GM12878 (cell line): ENCODE measurements around the gene HUS1B. TPM values are rescaled to one million over a fixed set of nuclear protein-coding genes. Genes with fewer than 3 reads are reported as not detected.

Source experiments
- ATAC-seq: fragments of 200-7000 bp; cut with Tn5 transposase; 3 replicates; pipeline ENCODE4 v1.9.1; 2020; ENCODE audit warnings: mild to moderate bottlenecking, moderate library complexity
- BruUV-seq: library from RNA; stranded (reverse); fragments of 400-500 nt; replicated peaks from 2 replicates; lab custom pipeline; 2021; lab: Mats Ljungman, UMichigan
- CTCF ChIA-PET: fragments of 300-600 bp; sonication (Branson Sonifier 250); formaldehyde crosslinking; extraction: SDS; loops from one replicate; lab custom pipeline; 2021; ENCODE audit warnings: inconsistent platforms; lab: Yijun Ruan, JAX
- POLR2A ChIA-PET: fragments of 350-600 bp; formaldehyde crosslinking; extraction: SDS; loops from one replicate; lab custom pipeline; 2021; ENCODE audit warnings: inconsistent platforms; lab: Charles Lee
- RAD21 ChIA-PET: fragments of 300-600 bp; sonication (Branson Sonifier 250); formaldehyde crosslinking; loops from one replicate; lab custom pipeline; 2023; ENCODE audit warnings: antibody characterized with exemption; ENCODE audit not compliant: unreplicated experiment; lab: Charles Lee
- SMC1A ChIA-PET: fragments of 300-600 bp; sonication (Branson Sonifier 250); formaldehyde crosslinking; loops from one replicate; lab custom pipeline; 2023; ENCODE audit not compliant: unreplicated experiment, uncharacterized antibody; lab: Charles Lee
- DNase-seq: peaks from one replicate; pipeline ENCODE4 v3.0.0-alpha.2; 2011; ENCODE audit warnings: low read depth, low spot score
- FAIRE-seq: peaks from 3 replicates; lab custom pipeline; 2011; peaks lifted over from hg19 to GRCh38; lab: Jason Lieb, UNC
- H2AFZ ChIP-seq: 2 replicates; pipeline ENCODE4 v1.6.0; 2011; ENCODE audit warnings: low read depth, low read length, control low read depth; ENCODE audit not compliant: control insufficient read depth
- H3K27ac ChIP-seq: 2 replicates; pipeline ENCODE4 v1.5.1; 2011; ENCODE audit warnings: control low read depth; ENCODE audit not compliant: control insufficient read depth, insufficient read depth
- H3K27me3 ChIP-seq, 2 experiments: replicated peaks in 1 of 2; 2 replicates each; pipeline versions ENCODE4 v1.6.0 to v1.6.1; 2011; ENCODE audit warnings: low read length in 1 of 2; ENCODE audit not compliant: control insufficient read depth in 2 of 2, insufficient read depth in 2 of 2
- H3K36me3 ChIP-seq, 2 experiments: 2 replicates each; pipeline ENCODE4 v1.5.1; 2011; ENCODE audit warnings: low read length in 1 of 2; ENCODE audit not compliant: control insufficient read depth in 2 of 2, insufficient read depth in 2 of 2
- H3K4me1 ChIP-seq: 2 replicates; pipeline ENCODE4 v1.6.1; 2011; ENCODE audit warnings: mild to moderate bottlenecking, low read length, moderate library complexity, mixed read lengths; ENCODE audit not compliant: control insufficient read depth, insufficient read depth
- H3K4me2 ChIP-seq: 2 replicates; pipeline ENCODE4 v1.6.0; 2011; ENCODE audit warnings: control low read depth; ENCODE audit not compliant: control insufficient read depth, insufficient read depth
- H3K4me3 ChIP-seq: fragments of 200-600 bp; sonication (generic); 2 replicates; pipeline ENCODE4 v1.5.1; 2016
- H3K79me2 ChIP-seq: 2 replicates; pipeline ENCODE4 v1.6.0; 2011; ENCODE audit warnings: low read length; ENCODE audit not compliant: control insufficient read depth, insufficient read depth
- H3K9ac ChIP-seq: 2 replicates; pipeline ENCODE4 v1.8.0; 2011; ENCODE audit warnings: low read length, control low read depth, mixed read lengths; ENCODE audit not compliant: control insufficient read depth, insufficient read depth
- H3K9me3 ChIP-seq: replicated peaks from 3 replicates; pipeline ENCODE4 v1.5.1; 2011; ENCODE audit warnings: mild to moderate bottlenecking, low read length; ENCODE audit not compliant: control insufficient read depth, insufficient read depth
- H4K20me1 ChIP-seq: 2 replicates; pipeline ENCODE4 v1.6.0; 2011; ENCODE audit not compliant: control insufficient read depth, insufficient read depth
- BCL11A ChIP-seq: IDR thresholded peaks from 2 replicates; pipeline ENCODE4 v1.6.1; 2011; ENCODE audit warnings: low read depth, low read length
- IKZF2 ChIP-seq, 2 experiments: fragments of 450-650 bp; IDR thresholded peaks; 2 replicates each; pipeline ENCODE4 v1.6.1; 2017; ENCODE audit warnings: mild to moderate bottlenecking in 2 of 2, moderate library complexity in 2 of 2
- MLLT1 ChIP-seq: fragments of 450-650 bp; IDR thresholded peaks from 2 replicates; pipeline ENCODE4 v1.6.1; 2016; ENCODE audit warnings: mild to moderate bottlenecking
- NKRF ChIP-seq: fragments of 450-650 bp; conservative IDR thresholded peaks from 2 replicates; pipeline ENCODE4 v1.6.1; 2017; ENCODE audit warnings: mild to moderate bottlenecking, moderate library complexity
- PRDM15 ChIP-seq: fragments of 450-650 bp; formaldehyde crosslinking; IDR thresholded peaks from 2 replicates; pipeline ENCODE4 v1.4.0; 2020; ENCODE audit warnings: mild to moderate bottlenecking, moderate library complexity
- SMAD5 ChIP-seq: IDR thresholded peaks from 2 replicates; pipeline ENCODE4 v1.6.1; 2016; ENCODE audit warnings: antibody characterized with exemption, low read depth
- TAF1 ChIP-seq: IDR thresholded peaks from 2 replicates; pipeline ENCODE4 v1.6.1; 2011; ENCODE audit warnings: mild to moderate bottlenecking, low read depth, low read length, borderline replicate concordance
- ZNF622 ChIP-seq: fragments of 450-650 bp; IDR thresholded peaks from 2 replicates; pipeline ENCODE4 v1.6.1; 2017; ENCODE audit warnings: mild to moderate bottlenecking, inconsistent platforms
- WGBS: methylation state at CpG from one replicate; pipeline ENCODE4 v1.1.6; 2016; ENCODE audit warnings: low lambda C conversion rate; ENCODE audit not compliant: insufficient replicate concordance, insufficient coverage; ENCODE audit errors: missing lambda C conversion rate; 5-methylcytosine and 5-hydroxymethylcytosine counted together
- in situ Hi-C: fragments of 300-500 bp; cut with MboI; formaldehyde crosslinking; loops from 9 replicates; pipeline ENCODE4 v1.14.3; 2018; ENCODE audit warnings: mixed read lengths
- intact Hi-C: fragments of 100-400 bp; cut with micrococcal nuclease; formaldehyde crosslinking; loops from one replicate; pipeline ENCODE4 v1.14.2; 2022; ENCODE audit not compliant: unreplicated experiment
- polyA plus RNA-seq, 11 experiments: library from polyadenylated mRNA; depleted of rRNA in 4 of 11; unstranded in 6 of 11; stranded (reverse) in 5 of 11; fragments of >200 nt; fragmentation: Nextera tagmentation in 4 of 11; fragmentation: Illumina TruSeq in 1 of 11; extraction: Ambion mirVana in 4 of 11; extraction: Trizol in 1 of 11; gene quantifications; 1 replicate in 1 of 11; 2 replicates in 10 of 11; pipeline versions ENCODE4 v1.2.1 to v1.2.3, GENCODE V29; 2011 to 2016; ENCODE audit warnings: inconsistent platforms in 2 of 11, missing spikeins in 2 of 11, low read depth in 1 of 11
- total RNA-seq, 4 experiments: library from RNA; depleted of rRNA in 3 of 4; stranded (reverse); fragments of >200 nt in 3 of 4; fragmentation: Illumina TruSeq in 1 of 4; extraction: Trizol in 1 of 4; gene quantifications; 2 replicates each; pipeline versions ENCODE4 v1.2.1 to v1.2.3, GENCODE V29; 2013 to 2021

HUS1B gene
- total and polyA plus RNA-seq, 10 of the 15 experiments (the other 5 are each of a cell fraction or from before 2014, with no cell fraction given): 0.11 to 1.3 (median 0.68) TPM; not detected in 3

- no peak for DNase-seq
- H3K9ac ChIP-seq: no peak overlapping the region
- no peak for FAIRE-seq
- intact Hi-C loops: no loop called here
- peaks cover 3% of the 10 kb centered on the region; the same call in 1 of the 2 replicates for H3K4me1 ChIP-seq
- ChIA-PET SMC1A (interaction anchor here (0.9 to 1.0 kb wide), 2 partner anchors 16 to 23 kb away, joined by 4 read pairs; no protein-coding TSS in a partner anchor), POLR2A (no interaction called here), RAD21 (no interaction called here), CTCF (interaction anchor here (0.9 to 1.2 kb wide), 2 partner anchors 11 to 16 kb away, joined by 4 read pairs; no protein-coding TSS in a partner anchor)
- no peak overlapping the region for H3K4me2 ChIP-seq
- no peaks in the 10 kb centered on the region for H3K9me3 ChIP-seq
- no peak overlapping the region for H3K27ac ChIP-seq
- H4K20me1 ChIP-seq: no peaks in the 10 kb centered on the region
- no peak for TF ChIP-seq BCL11A
- TF ChIP-seq TAF1: no peak
- no peak for TF ChIP-seq PRDM15 (CRISPR knock-in tag)
- no peak for TF ChIP-seq NKRF
- TF ChIP-seq ZNF622: no peak
- TF ChIP-seq MLLT1: no peak
- TF ChIP-seq SMAD5: no peak
- TF ChIP-seq IKZF2 (IDR thresholded peaks at IDR 0.05): no peak
- no peak overlapping the region for H3K4me3 ChIP-seq
- in situ Hi-C loops: no loop called here
- ATAC-seq: no peak
- no peaks in the 10 kb centered on the region for H3K36me3 ChIP-seq
- H3K27me3 ChIP-seq: no peaks in the 10 kb centered on the region
- no peak overlapping the region for H2AFZ ChIP-seq
- WGBS: 71% methylated on average over 6 of the region's 6 CpGs
- BruUV-seq: no TSS peak
- H3K79me2 ChIP-seq: no peaks in the 10 kb centered on the region; the same call in 1 of the 2 replicates
These were observed 49.2 kb upstream of the HUS1B start for GRCh38 chr6:706146-706545.
